GM21360 (cell line): ENCODE data around the gene ACTR3.

Experiments used
- ATAC-seq: cut with Tn5 transposase; IDR thresholded peaks from one replicate; pipeline ENCODE4 v1.9.1; 2021; ENCODE audit warnings: mild to moderate bottlenecking, moderate library complexity; ENCODE audit not compliant: unreplicated experiment

ACTR3 gene

GRCh38 chr2:113963965-113964364 is 74.1 kb downstream of the ACTR3 start:
- ATAC-seq: no peak

- no peak for ATAC-seq
Measured at GRCh38 chr2:113964436-113964835, 74.5 kb downstream of the ACTR3 start.

GRCh38 chr2:113965228-113965627 is 75.3 kb downstream of the ACTR3 start:
- no peak for ATAC-seq

GRCh38 chr2:113965644-113966043 is 75.8 kb downstream of the ACTR3 start:
- ATAC-seq: peak; percentile 86

GRCh38 chr2:113966171-113966570 is 76.3 kb downstream of the ACTR3 start:
- ATAC-seq: no peak

DNA sequence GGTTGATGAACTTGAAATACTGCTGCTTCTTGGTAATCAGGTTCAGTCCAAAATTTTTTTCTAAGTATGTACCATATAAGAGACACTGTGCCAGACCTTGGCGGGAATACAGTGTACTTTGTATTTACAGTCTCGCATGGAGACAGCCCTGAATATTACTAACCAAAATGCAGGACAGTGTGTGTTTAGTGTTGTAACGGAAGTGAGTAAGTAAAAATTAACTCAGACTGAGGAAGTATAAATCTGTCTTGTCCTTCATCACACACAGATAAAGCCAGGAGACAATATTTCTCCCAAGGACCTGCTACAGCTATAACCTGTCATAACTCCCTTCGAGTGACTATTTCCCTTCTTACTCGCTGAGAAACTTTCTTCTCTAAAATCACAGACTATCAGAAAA is 76.9 kb downstream of the ACTR3 start:
- no peak for ATAC-seq

- ATAC-seq: no peak
Measured at GRCh38 chr2:113967272-113967671, 77.4 kb downstream of the ACTR3 start.

- ATAC-seq: no peak
Measured at GRCh38 chr2:113972766-113973165, 82.9 kb downstream of the ACTR3 start.

- ATAC-seq: no peak
Measured at GRCh38 chr2:113973810-113974209, 83.9 kb downstream of the ACTR3 start.

- ATAC-seq: no peak
Measured at GRCh38 chr2:113974727-113975126, 84.8 kb downstream of the ACTR3 start.

GRCh38 chr2:113976277-113976928 is 86.5 kb downstream of the ACTR3 start:
- ATAC-seq: no peak

GRCh38 chr2:113977060-113977659 is 87.3 kb downstream of the ACTR3 start:
- no peak for ATAC-seq

GRCh38 chr2:113977660-113978523 is 88.0 kb downstream of the ACTR3 start:
- ATAC-seq: no peak

GRCh38 chr2:113978524-113979190 is 88.8 kb downstream of the ACTR3 start:
- no peak for ATAC-seq

GRCh38 chr2:113979191-113980128 is 89.6 kb downstream of the ACTR3 start:
- no peak for ATAC-seq

DNA sequence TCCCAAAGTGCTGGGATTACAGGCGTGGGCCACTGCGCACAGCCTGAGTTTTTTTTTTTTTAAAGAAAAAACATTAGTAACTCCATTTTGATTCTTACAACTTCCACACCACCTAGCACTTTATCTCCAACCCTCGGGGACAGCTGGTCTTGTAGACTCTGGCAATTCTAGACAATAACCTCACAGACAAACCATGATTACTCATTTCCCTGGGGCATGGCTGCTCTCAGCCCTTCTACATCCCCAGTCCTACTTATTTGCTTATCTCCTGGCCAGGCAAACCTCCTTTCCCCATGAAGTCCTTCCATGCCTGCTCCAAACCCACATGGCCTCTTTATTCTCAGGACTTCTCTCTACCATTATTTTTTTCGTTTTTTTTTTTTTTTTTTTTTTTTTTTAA is 91.1 kb downstream of the ACTR3 start:
- ATAC-seq: no peak

GRCh38 chr2:113981404-113982134 is 91.7 kb downstream of the ACTR3 start:
- ATAC-seq: no peak

GRCh38 chr2:113985554-113986397 is 95.9 kb downstream of the ACTR3 start:
- ATAC-seq: no peak
